B cell (primary cell): ENCODE data around the gene ADA.

Source experiments
- CTCF ChIP-seq: fragments of 200-600 bp; IDR thresholded peaks from one replicate; pipeline ENCODE4 v1.8.0; 2022; ENCODE audit warnings: antibody characterized with exemption, mild to moderate bottlenecking
- EZH2 ChIP-seq: IDR thresholded peaks from 2 replicates; pipeline ENCODE4 v1.6.1; 2012; ENCODE audit warnings: borderline replicate concordance, low read depth, mild to moderate bottlenecking, moderate library complexity, low read length; ENCODE audit not compliant: insufficient read depth, poor library complexity, severe bottlenecking

- TF ChIP-seq EZH2 (no peak), CTCF (no peak)
Measured at GRCh38 chr20:44646023-44646640, 5.4 kb downstream of the ADA start.
